Glomerular visceral epithelial cell (primary cell): ENCODE measurements around the gene RNF17.

Experiments
- DNase-seq: peaks from one replicate; pipeline ENCODE4 v3.0.0-alpha.2; 2016; ENCODE audit errors: extremely low spot score

Gene RNF17

DNA sequence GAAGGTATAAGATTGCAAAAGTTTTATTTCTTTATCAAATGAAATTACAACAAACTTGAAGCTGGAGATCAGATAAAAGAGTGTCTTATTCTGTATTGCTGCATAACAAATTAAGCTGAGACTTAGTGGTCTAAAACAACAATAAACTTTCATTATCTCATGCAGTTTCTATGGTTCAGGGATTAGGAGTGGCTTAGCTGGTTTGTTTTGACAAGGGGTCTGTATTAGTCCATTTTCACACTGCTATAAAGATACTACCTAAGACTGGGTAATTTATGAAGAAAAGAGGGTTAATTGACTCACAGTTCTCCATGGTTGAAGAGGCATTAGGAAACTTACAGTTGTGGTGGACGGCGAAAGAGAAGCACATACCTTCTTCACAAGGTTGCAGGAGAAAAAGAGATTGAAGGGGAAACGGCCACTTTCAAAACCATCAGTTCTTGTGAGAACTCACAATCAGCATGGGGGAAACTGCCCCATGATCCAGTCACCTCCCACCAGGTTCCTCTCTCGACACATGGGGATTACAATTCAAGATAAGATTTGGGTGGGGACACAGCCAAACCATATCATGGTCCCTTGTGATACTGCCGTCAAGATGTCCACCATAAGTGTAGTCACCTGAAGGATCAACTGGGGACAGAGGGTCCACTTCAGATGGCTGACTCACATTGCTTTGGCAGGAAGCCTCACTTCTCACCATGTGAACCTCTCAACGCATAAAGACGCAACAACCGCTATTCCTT is 97.8 kb downstream of the RNF17 start:
- no peak for DNase-seq

GRCh38 chr13:24863748-24864540 is 100.0 kb downstream of the RNF17 start:
- DNase-seq = no peak

- DNase-seq = no peak
Measured at GRCh38 chr13:24864579-24864978, 100.6 kb downstream of the RNF17 start.

DNA sequence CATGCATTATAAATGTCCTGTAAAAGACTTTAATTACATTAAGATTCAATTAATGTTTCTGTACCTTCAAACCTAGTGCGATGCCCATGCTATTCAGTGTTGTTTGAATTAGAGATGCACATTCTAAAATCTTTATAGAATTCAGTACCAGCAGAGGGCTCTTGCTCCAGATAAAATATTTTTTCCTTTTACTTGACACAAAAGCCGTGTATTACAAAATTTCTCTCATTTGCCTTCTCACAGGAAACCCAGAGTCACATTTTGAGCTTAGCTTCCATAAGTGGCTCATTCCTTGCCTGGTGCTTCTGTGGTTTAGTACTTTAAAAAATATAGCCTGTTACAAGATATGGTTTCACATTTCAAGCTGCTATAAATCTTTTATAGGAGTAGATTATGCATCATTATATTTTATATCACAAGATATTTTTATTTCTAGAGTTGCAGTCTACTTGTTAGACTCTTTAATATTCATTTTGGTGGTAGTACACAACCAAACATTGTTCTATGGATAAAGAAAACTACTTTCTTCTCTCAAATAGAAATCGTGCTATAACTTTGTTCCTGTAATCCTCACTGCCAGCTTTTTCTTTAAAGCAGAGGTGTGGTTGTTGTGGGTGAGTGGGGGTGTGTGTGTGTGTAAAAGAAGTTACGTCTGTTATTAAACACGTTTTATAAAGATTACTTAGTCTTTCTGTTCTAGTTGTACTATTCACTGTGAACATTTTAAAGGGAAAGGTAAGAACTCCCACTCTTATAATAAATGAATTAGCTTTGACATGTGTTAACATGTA is 101.4 kb downstream of the RNF17 start:
- no peak for DNase-seq

- DNase-seq = no peak
Measured at GRCh38 chr13:24866488-24866887, 102.5 kb downstream of the RNF17 start.

DNA sequence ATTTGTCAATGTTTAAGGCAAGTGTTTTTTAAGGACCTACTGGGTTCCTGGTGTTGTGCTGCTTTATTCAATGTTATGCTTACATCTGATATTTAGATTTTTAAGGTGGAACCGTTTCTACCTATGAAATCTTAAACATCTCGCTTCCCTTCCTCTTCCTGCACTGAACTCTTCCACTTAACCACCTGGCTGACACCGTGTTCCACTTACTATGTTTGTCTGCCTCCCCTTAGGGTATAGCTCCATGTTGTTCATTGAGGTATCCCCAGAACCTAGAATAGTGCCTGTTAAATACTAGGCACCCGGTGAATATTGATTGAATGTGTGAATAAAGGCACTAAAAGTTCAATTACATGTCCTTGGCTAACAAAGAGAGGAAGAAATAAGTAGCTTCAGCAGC is 104.9 kb downstream of the RNF17 start:
- no peak for DNase-seq

DNA sequence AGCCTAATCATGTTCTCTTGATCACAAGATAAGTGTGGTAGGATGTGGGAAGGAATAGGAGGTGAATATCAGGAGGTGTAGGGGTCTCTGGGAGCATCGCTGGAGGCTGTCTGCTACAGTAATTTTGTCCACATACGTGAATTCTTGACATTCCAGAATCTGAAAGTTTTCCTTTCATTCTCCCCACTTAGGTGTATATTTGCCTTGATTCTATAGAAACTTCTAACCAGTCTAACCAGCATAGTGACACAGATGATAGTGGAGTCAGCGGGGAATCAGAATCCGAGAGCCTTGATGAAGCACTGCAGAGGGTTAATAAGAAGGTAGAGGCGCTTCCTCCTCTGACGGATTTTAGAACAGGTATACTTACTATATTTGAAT is 106.4 kb downstream of the RNF17 start:
- no peak for DNase-seq

DNA sequence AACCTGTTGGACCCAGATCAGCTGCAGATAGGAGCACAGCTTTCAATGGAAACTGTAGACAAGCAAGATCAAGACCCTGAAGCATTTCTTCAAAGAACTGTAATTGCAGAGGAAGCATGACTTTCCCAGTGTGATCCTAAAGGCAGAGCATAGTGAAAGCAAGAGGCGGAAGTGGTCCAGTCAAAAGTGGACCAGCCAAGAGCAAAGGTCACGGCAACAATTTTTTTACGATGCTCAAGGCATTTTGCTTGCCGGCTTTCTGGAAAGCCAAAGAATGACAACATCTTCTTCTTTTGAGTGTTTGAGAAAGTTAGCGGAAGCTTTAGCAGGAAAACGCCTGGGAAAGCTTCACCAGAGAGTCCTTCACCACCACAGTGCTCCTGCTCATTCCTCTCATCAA is 111.6 kb downstream of the RNF17 start:
- no peak for DNase-seq

DNA sequence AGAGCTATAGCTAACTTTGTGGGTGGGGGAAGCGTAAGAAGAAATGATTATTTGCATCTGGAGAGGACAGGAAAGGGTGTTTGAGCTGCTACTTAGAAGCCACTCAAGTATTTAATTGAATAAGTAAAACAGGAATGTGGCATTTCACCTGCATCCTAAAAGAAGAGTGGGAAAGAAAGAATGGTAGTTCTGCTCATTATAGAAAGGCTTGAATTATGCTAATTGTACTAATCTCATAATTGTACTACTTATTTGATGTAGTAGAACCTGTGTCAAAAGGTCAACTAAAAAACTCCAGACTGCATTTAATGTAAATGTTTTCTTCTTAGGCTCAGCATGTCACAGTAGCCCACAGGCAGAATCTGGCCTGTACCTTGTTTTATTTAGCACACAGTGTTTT is 113.6 kb downstream of the RNF17 start:
- no peak for DNase-seq

GRCh38 chr13:24878340-24878739 is 114.4 kb downstream of the RNF17 start:
- no peak for DNase-seq

GRCh38 chr13:24882665-24883064 is 118.7 kb downstream of the RNF17 start:
- no peak for DNase-seq

DNA sequence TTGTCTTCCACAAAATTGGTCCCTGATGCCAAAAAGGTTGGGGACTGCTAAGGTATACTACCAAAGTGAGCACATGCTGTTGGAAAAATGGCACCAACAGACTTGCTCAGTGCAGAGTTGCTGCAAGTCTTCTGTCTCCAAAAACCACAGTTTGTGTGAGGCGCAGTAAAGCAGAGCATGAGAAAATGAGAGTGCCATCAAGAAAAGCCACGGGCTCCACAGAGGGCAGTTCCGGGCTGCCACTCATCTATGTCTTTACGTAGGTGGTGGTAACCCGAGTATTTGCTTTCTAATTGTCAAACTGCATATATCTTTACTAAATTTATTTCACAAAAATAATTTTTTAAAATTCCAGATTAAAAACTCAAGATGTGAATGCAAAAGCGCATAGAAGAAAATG is 123.8 kb downstream of the RNF17 start:
- DNase-seq = no peak

- no peak for DNase-seq
Measured at GRCh38 chr13:24888291-24888931, 124.4 kb downstream of the RNF17 start.

GRCh38 chr13:24890256-24890655 is 126.3 kb downstream of the RNF17 start:
- no peak for DNase-seq

DNA sequence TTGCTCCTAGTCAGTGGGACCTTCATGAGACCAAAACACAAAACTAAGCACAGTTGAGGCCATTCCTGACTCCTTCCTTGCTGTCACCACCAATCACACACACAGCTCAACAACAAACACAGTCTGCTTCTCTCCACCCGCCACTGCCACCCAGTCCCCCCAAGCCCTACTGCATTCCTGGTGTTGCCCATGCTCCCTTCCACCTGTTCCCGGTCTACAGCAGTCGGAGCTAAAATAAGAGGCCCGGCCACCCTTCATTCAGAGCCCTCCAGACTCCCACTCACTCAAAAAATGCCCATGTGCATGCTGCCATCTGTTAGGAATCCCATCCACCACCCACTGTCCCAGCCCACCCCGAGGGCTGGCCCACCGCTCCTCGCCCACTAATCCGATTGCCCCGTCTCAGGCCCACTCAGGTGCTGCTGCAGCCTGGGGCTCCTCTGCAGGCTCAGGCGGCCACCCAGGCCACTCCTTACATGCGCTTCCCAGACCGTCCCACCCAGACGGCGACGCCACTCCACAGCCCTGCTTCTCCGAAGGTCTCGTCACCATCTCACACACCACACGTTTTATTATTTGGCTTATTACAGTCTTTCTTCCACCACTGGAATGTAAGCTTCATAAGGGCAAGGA is 127.6 kb downstream of the RNF17 start:
- DNase-seq = no peak

DNA sequence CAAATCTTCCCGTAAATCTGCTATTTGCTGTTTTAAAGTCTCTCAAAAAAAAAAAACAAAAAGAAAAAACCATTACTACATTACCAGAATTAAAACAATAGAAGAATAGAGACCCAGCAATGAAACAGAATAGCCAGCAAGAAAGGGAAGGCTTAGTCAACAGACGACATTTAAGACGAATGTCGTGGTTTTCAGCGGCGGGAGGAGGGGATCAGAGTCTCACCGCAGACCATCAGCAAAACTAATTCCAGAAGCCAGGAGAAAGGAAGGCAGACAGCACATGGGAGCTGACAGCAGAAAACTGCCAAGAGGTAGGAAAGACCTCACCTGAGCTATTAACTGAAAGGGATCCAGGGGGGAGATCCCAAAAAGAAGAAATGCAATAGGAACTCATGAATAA is 128.9 kb downstream of the RNF17 start:
- no peak for DNase-seq

DNA sequence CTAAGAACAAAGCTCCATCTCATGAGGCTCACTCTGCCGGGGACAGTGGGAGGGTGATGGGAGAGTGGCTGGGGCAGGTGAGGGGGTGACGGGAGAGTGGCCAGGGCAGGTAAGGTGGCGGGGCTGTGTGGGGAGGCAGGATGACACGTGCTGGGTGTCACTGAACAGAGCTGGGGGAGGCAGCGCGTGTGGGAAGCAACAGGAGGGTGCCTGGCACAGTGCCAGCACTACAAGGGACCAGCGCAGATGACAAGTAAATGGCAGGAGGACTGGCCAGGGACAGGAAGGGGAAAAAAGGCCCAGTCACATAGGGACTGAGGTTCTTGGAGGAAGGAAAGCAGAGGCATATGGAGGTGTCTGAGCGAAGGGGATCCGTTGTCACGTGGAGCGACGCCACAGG is 129.9 kb downstream of the RNF17 start:
- no peak for DNase-seq

- no peak for DNase-seq
Measured at GRCh38 chr13:24894277-24894971, 130.5 kb downstream of the RNF17 start.

DNA sequence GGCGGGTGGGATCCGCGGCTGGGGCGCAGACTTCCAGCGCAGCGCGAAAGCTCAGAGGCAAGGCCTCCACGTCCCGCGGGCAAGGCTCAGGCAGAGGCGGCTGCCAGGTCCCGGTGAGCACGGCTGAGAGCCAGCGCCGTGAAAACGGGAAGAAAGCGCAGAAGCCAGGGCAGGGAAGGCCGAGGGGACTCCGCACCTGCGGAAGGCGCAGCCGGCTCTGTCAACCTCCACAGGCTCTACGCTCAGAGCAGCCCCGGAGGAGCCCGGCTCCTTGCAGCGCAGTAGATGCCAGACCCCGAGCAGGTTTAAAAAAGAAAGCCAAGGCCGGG is 131.0 kb downstream of the RNF17 start:
- no peak for DNase-seq

- DNase-seq = no peak
Measured at GRCh38 chr13:24896061-24896460, 132.1 kb downstream of the RNF17 start.

DNA sequence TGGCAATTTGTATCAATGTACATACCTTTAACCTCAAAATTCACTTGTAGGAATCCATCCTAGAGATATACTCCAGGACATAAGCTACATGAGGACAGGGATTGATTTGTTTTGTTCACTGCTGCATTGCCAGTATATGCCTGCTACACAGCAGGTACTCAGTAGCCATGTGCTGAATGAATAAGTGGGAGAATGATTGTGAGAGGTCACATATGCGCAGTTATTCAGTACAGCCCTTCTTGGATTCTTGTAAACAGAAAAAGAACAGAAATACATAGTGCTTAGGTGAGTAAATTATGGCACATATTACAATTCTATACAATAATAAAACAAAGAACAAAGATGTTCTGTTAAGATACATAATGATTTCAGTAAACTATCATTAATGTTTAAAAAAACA is 133.3 kb downstream of the RNF17 start:
- no peak for DNase-seq
